Superior temporal gyrus (tissue), 1 donor: ENCODE results near the gene CALML6.

ENCODE experiments used
- DNase-seq: peaks from one replicate; pipeline ENCODE4 v3.0.0-alpha.2; 2016; ENCODE audit errors: extremely low spot score

Gene CALML6

DNA sequence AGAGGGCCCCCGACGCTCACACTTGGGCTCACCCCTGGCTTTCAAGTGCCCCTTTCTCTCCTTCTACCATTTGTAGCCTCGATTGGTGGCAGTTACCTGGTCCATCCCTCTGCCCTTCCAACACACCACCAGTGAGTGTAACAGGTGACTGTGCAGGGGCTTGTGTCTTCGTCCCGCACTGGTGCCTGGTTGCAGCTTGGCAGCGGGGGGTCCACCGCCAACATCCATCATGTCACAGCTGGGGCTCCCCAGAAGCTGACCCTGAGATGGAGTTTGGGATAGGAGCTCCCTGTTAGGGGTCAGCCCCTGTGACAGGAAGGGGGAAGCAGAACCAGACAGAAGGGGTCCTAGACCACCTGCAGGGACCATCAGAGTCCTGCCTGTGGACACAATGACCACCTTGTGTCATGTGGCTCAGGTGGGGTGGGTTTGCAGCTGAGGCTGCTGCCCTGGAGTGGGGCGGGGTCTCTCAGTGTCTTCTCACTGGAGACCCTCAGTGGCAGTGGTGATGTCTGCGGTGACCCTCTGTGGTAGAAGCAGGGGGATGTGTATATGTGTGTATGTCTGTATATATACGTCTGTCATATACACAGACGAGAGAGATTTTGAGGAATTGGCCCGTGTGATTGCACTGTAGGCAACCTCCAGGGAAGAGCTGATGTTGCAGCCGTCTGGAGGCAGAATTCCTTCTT lies 3.6 kb upstream of the CALML6 start:
- no peak for DNase-seq

DNA sequence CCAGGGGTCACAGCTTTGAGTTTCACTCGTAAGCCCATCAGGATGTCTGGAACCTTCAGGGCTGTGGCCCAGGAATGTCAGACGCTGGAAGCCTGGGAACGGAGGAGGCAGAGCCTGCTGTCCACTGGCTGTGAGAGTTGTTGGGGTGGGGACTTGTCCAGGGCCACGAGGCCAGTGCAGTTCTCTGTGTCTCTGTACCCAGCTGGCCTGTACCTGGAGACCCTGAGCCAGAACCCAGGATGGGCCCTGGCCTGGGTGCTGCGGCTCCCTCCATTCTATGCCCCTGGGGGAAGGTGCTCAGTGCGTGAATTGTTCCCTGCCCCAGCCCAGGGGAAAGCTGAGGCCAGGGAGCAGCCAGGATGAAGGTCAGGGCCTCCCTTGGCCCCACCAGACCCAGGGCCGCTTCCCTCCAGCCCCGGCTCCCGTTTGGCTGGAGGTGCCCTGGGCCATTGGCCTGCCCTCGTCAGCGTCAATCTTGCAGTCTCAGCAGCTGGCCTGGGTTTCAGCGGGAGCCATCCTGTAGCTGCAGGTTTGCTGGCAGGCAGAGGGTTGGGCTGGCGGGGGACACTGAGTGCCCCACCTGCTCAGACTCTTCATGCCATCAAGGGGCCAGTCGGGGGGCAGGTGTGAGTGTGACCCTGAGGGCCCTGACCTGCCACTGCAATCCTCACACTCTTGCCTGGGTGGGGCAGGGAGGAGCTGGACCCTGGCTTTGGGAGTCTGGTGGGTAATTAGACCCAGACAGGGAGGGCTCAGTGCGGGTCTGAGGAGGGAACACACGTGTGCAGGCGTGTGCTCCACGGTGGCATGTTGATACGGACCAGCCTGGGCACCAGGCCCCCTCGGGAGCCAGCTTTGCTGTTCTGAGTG lies 724 bp upstream of the CALML6 start:
- no peak for DNase-seq

DNA sequence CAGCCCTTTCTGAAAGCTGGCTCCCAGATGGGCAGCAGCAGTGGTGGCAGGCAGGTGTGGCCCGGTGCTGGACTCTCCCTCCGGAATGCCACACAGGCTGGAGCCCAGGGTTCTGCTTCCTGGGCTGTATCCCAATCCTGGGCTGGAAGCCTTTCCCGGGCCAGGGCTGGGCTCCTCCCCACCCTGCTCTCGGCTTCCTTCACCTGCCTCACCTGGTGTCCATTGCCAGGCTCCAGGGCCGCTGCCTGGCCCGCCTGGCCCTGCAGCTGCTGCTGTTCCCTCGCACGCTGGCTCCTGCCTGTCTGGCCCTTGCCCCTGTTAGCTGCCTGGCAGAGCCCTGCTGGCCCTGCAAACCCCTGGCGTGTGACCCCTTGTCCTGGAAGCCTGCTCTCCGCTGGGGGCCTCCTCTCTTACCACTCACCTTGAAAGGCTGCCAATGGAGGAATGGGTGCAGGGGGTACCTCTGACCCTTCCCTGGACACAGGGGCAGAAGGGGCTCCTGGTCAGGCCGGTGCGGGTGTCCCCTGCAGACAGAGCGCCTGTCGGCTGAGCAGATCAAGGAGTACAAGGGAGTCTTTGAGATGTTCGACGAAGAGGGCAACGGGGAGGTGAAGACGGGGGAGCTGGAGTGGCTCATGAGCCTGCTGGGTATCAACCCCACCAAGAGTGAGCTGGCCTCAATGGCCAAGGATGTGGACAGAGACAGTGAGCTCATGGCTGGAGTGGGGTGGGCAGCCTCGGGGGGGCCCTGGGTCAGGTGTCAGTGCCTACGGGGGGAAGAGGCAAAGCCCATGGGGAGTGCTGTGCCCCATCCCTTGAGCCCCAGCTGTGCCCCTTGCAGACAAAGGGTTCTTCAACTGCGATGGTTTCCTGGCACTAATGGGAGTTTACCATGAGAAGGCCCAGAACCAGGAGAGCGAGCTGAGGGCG lies 1.1 kb downstream of the CALML6 start:
- no peak for DNase-seq

DNA sequence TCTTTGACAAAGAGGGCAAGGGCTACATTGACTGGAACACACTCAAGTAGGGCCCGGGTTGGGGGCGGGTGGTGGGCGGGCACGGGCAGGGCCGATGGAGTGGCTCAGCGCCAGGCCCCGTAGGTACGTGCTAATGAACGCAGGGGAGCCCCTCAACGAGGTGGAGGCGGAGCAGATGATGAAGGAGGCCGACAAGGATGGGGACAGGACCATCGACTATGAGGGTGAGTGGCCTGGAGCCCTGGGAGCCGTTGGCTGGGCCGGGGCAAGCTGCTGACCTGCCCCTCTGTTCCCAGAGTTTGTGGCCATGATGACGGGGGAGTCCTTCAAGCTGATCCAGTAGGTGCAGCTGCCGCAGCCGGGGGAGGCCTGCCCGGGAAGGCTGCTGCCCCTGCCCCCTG lies 1.8 kb downstream of the CALML6 start:
- DNase-seq, result no peak

DNA sequence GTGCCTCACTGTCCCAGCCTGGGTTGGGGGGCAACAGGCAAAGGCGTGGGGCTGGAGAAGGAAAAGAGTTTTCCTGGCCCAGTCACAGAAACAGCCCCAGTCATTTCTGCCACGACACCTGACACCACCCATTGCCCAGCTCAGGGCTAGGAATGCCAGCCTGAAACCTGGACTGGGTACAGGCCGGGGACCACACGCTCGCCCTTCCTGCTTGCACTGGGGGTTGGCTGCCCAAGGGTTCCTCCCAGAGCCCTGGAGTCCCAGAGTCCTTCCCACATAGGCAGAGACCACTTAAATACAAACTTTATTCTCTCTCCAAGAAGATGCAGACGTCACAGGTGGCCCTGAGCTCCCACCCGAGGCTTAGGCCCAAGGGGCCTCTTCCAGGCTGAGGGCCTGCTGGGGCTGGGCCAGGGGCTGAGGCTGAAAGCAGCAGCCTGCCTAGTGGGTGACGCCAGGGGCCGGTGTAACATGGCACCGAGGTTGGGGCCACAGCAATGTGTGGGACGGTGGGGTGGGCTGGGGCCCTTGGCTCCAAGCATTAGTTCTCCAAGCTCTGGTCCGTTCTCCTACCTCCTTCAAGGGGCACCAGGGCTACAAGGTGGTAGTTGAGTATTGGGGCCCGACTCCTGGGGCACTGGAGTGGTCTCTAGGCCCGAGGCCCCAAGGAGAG lies 2.4 kb downstream of the CALML6 start:
- no peak for DNase-seq

DNA sequence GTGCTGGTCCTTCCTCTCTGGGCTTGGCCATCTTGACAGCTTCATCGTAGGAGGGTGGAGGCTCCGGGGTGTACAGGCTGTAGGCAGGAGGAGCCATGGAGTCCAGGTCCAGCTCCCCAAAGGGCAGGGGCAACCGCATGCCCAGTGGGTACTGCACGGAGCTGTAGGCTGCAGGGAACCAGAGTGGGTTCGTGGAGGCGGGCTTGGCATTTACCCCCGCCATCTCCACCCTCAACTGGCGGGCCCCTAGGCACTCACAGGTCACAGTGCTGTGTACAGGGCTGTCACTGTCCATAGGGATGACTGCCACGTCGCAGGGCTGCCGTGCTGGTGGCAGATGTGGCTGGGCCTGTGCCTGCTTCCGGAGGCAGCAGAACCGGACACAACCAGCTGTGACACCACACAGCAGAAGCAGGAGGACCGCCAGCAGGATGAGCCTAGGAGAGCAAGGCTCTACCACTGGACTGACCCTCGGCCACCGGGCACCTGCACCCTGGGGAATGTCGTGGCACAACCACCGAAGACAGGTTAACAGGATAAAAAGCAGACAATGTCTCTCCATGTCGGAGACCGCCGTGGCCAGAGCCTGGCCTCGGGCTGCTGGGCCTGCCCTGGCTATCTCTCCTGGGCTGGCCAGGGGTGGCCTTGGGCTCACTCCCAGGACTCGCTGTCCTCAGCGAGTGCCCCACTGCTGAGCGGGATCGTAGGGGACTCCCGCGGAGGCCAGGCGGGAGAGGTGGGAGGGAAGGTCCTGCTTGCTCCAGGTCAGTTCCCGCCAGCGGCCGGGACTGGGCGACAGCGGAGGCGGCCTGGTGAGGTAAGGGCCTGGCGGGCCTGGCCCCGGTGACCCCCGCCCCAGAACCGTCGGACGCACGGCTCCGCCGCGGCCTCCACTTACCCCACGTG lies 3.2 kb downstream of the CALML6 start:
- DNase-seq, result no peak

DNA sequence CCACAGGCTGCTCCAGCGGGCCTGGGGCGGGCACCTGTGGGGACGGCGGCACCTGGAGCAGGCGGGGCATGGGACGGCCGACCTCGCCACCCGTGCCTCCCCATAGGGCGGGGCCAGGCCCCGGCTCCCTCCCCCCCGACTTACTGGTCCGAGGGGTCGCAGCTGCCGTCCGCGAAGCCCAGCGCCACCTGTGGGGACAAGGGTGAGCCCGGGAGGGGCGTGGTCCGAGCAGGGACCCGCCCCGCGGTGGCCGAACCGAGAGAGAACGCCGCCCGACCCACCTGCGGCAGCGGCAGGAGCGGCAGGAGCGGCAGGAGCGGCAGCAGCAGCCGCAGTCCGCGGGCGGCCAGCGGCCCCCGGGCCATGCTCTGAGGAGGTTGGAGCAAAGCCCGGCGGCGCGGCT lies 3.8 kb downstream of the CALML6 start, which contains the start of gene TMEM52:
Gene TMEM52 (minus strand): TSS at position 379 of the 403 bp plus-strand sequence. CDS start 14 bp downstream, at position 365.
- DNase-seq, result no peak

DNA sequence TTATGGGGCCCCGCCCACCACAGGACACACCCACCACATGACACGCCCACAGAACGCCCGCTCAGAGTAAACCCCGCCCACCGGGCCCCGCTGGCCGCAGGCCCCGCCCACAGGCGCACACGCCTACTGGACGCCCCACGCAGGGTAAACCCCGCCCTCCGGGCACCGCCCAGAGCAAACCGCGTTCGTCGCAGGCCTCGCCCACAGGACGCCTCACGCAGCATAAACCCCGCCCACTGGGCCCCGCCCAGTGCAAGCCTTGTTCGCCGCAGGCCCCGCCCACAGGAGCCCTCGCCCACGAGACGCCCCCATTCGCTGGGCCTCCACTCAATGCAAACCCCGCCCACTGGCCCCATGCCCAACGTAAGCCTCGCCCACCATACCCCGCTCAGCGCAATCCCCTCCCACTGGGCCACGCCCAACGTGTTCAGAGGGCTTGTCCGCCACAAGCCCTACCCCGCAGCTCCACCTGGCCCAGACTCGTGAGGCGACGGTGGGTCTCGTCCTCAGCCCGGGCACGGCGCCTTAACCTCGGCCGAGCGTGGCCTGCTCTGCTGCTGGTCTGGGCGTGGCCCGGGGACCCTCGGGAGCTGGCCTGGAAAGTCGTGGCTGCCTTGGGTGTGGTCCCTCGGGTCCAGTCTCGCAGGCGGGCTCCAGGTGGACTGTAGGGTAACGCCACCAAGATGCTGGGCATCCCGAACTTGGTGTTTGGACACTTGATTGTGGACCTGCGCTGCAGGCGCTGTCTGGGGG lies 4.4 kb downstream of the CALML6 start:
- peak; percentile 81 for DNase-seq

DNA sequence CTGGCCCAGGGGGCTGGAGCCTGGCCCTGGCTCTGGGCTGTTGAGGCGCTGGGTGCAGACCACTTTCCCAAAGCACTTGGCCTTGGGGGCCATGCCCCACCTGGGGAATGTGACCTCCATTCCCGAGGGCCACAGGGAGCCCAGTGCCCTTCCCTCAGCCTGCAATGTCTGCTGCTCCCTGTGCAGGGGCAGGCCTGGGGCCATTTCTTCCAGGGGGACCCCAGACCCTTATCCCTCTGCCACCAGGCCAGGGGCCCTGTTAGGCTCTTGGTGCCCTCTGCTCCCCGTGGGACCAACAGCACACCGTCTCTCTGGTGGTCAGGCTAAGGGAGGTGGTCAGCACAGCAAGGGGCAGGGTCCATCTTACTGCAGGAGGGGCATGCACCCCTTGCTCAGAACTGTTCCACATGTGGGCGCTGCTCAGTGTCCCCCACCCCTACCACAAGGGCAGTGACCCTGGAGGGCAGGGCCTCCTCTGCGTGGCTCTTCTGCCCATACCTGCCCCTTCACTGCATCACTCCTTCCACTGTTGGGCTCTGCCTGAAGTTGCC lies 5.1 kb downstream of the CALML6 start:
- no peak for DNase-seq

DNA sequence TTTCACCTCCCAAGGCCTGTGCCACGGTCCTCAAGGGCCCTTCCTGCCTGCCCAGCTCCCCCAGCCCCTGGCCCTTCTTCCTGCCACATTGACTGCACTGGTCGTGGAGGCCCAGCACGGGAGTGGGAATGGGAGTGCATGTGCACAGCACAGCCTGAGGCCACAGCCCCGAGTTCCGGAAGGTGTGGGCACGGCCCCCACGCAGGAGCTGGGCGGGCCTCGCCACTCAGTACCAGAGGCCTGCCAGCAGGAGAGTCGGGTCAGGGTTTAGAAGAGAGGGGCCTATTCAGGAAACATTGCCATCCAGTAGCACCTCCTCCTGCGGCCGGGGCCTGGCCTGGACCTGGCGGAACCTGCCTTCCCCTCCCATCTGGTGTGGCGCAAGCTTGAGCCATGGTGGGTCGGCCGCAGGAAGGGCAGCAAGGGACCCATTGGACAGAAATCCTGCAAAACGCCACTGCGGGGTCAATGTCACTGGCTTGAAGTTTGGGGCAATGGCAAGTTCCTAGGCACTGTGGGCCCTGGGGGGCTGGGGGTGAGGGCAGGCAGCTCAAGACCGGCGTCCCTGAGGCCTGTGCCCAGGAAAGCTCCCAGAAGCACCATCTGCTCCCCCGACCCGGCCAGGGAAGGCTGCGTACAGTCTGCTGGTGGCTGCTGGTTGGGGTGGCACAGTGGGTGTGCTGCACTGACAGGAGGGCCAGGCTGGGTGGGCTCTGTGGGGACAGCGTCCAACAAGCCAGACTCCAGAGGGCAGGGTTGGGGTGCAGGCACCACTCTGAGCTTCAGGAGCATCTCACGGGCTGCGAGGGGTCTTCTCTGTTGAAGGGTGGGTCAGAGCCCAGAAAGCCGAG lies 5.8 kb downstream of the CALML6 start:
- DNase-seq, result no peak

DNA sequence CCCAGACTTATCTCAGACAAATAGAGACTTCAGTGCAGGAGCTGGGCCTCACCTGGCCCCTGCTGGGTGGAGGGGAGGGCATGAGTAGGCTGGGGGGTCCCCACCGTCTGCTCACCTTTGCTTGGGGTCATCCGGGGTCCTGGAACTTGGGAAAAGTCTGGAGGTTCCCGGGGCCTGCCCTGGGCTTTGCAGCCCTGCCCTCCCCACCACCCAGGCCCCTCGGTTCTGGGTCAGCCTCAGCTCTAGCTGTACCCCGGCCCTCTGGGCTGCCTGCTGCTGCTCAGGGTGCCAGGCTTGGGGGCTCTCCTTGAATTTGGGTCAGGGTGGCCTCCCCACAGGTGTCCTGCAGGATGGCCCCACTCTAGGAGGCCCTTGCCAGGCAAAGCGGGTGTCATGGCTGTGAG lies 6.4 kb downstream of the CALML6 start:
- DNase-seq, result no peak

DNA sequence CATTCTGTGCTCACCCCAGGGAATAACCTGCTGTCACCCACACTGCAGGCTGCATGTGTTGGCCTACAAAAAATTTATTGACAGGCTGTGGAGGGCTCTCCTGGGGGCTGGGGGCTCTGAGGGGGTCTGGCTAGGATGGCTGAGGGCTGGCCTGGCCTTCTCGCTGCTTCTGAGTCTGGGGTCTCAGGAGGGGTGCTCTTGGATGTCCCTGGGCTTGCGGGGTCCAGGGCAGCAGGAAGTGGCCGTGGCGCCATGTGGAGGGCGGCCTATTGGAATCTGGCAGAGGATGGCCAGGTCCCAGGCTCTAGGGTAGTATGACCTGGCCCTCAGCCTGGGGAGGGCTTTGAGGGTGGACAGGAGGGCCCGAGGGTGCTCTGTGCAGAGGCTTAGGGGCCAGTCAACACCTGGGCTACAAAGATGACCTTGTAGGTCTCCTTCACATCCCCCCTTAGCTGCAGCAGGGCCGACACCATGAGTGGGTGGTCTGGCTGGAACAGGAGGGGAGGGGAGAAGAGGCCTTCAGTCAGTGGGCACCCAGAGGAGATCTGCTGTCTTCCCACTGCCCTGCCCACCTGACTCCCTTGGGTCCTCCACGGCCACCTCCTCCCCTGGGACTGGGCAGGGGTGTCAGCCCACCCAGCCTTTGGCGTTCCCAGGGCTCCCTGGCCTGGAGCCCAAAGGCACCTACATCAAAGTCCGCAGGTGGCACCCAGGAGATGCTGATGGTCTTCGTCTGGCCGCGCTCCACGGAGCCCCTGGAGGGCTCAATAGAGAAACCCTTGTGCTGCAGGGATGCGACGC lies 7.0 kb downstream of the CALML6 start:
- DNase-seq, result no peak

DNA sequence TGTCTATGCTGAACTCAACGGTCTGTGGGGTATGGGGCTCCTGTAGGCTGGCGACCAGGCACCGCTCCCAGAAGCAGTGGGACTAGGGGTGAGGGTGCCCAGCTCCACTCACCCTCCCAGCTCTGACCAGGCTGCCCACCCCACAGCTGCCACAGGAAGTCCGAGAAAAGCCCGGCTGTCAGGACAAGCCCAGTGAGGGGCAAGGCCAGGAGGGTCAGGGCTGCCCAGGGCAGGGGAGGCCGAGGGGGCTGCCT lies 7.6 kb downstream of the CALML6 start:
- DNase-seq, result no peak

DNA sequence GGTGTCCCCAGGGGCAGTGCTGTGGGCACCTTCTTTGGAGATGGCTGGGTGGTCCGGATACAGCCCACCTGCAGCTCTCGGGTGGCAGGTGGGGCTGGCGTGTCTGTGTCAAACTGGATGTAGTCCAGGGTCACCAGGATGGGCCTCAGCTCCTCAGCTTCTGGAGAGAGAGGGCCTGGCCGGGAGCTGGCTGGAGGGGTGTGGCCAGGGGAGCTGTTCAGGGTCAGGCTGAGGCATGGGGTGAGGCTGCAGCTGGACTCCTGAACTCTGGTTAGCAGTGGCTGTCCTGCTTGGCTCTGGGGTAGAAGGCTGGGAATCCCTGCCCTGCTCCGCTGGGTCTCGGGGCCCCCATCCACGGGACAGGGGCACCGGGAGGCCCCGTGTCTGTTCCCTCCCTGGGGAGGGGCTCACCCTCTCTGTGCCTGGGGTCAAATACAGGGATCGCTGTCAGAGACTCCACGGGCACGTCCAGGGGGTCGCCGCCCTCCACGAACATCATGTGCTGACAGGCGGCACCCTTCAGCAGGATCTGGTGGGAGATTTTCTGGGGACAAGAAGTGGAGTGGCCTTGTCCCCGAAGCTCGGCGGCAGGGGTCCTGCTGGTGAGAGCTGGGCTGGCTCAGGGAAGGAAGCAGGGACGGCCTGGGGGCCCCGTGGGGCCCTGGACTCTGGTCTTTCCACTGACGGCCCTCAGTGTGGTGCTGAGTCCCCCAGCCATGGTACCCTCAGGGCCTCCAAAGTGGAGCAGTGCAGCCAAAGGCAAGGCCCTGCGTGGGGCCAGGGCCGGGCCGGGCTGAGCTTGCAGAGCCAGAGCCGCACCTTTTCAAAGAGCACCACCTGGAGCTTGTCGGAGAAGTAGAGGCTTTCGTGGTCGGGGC lies 8.1 kb downstream of the CALML6 start:
- no peak for DNase-seq

DNA sequence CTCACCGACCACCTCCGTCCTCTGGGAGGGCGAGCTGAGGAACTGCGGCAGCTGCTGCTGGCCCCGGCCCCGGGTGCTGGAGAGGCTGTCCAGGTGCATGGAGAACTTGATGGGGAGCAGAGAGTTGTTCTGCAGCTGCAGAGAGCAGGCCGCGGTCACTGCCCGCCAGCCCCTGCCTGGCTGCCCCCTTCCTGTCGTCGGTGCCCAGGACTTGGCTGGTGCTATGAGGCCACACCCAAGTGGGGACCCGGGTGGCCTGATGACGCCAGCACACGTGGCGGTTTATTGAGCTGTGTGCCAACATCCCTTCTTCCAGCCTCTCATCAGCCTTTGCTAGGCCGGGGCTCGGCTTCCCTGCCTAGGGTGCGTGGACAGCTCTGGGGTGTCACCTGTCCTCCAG lies 9.3 kb downstream of the CALML6 start:
- no peak for DNase-seq

DNA sequence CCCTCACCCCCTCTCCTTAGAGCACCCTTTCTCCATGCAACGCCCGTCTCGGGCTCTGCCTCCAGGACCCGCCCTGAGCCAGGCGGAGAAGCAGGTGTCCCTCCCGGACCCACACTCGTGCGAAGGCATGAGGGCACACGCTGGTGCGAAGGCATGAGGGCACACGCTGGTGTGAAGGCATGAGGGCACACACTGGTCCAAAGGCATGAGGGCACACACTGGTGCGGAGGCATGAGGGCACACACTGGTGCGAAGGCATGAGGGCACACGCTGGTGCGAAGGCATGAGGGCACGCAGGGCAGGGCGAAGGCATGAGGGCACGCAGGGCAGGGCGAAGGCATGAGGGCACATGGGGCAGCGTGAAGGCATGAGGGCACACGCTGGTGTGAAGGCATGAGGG lies 9.8 kb downstream of the CALML6 start:
- DNase-seq, result no peak
